ENCODE measurements around the gene CPM. TPM values are rescaled to one million over a fixed set of nuclear protein-coding genes. Genes with fewer than 3 reads are reported as not detected.

CPM gene
- total and polyA plus RNA-seq, 3 experiments from 2014 or later = 0.26 to 1.9 (median 1.6) TPM

DNA sequence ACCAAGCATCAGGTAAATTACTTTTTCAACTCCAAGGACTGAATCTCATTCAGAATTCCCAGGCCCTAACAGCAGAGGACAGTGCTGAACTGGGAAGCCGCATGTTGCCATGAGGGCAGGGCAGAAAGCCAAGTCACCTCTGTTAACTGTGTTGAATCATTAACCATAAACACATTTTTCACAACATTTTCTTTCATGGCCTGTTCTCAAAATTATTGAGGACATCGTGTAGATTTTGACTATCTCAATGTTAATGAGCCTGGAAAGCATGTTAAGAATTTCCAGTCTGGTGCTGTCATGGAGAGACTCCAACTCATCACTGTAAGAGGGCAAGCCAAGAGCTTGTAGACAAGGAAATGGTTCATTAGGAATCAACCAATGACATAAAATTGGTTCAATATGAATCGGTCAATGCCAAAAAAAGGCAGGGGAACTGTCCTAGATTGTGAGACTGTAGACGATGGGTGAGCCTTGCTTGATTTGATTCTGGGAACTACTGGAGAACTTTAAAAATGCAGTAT is 33.7 kb downstream of the CPM start:
- Histone ChIP-seq H3K36me3 (ENCODE audit: insufficient read depth, low read length) (no peaks in the 10 kb centered on the region), H3K9me3 (ENCODE audit: low read length) (no peaks in the 10 kb centered on the region), H3K27ac (ENCODE audit: low read depth, low read length) (no peak overlapping the region), H3K4me3 (ENCODE audit: low read length) (no peak overlapping the region), H3K27me3 (ENCODE audit: insufficient read depth, low read length, poor library complexity, severe bottlenecking) (no peaks in the 10 kb centered on the region), H3K4me1 (ENCODE audit: insufficient read depth, low read length) (no peaks in the 10 kb centered on the region)
- H3K4me1 Mint-ChIP-seq = no peaks in the 10 kb centered on the region
- H3K9me3 Mint-ChIP-seq = no peaks in the 10 kb centered on the region
- no peak for DNase-seq
- CTCF ChIA-PET = no interaction called here
- peaks cover 8 to 28% of the 10 kb centered on the region in 2 donors for H3K27me3 Mint-ChIP-seq
- H3K4me3 Mint-ChIP-seq = no peak overlapping the region
- POLR2A ChIA-PET = no interaction called here
- H3K27ac Mint-ChIP-seq = no peak overlapping the region
- H3K36me3 Mint-ChIP-seq = no peaks in the 10 kb centered on the region

DNA sequence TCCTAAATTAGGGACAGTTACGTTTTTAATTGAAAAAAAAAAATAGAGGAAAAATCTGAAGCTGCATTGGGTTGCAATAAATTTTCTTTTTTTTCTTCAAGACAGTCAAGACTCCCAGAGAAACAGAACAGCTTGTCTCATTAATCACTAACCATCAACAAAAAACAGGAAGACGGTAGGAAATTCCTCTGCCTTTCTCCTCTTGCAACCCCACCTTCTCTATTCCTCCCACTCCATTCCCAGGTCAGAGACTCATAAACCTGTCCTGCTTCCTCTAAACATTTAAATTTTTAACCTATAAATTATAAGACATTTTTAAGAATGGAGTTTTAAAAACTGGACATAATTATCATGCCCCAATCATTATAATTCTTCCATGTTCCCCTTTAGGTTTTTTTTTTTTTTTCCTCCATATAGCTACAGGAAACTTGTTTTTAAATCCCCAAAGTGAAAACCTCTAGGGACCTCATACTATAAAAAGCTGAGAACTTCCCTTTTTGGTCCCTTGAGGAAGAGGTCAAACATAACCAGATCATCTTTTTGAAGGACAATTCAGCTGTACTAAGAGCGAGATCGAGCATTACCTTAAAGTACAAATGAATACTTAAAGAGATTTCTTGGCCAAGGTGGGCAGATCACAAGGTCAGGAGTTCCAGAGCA is 36.0 kb downstream of the CPM start:
- no peak for DNase-seq
- Mint-ChIP-seq H3K9me3 (no peaks in the 10 kb centered on the region), H3K27me3 (peaks cover 12 to 34% of the 10 kb centered on the region in 2 donors), H3K4me1 (peaks cover 1 to 4% (median 3%) of the 10 kb centered on the region in 3 donors), H3K27ac (no peak overlapping the region), H3K4me3 (no peak overlapping the region), H3K36me3 (no peaks in the 10 kb centered on the region)
- CTCF ChIA-PET = interaction anchor here (0.8 kb wide), 1 partner anchor 14 kb away, joined by 3 read pairs; no protein-coding TSS in a partner anchor
- POLR2A ChIA-PET = no interaction called here
- Histone ChIP-seq H3K4me3 (ENCODE audit: low read length) (no peak overlapping the region), H3K27me3 (ENCODE audit: insufficient read depth, low read length, poor library complexity, severe bottlenecking) (no peaks in the 10 kb centered on the region), H3K9me3 (ENCODE audit: low read length) (no peaks in the 10 kb centered on the region), H3K4me1 (ENCODE audit: insufficient read depth, low read length) (no peaks in the 10 kb centered on the region), H3K27ac (ENCODE audit: low read depth, low read length) (no peak overlapping the region), H3K36me3 (ENCODE audit: insufficient read depth, low read length) (no peaks in the 10 kb centered on the region)

DNA sequence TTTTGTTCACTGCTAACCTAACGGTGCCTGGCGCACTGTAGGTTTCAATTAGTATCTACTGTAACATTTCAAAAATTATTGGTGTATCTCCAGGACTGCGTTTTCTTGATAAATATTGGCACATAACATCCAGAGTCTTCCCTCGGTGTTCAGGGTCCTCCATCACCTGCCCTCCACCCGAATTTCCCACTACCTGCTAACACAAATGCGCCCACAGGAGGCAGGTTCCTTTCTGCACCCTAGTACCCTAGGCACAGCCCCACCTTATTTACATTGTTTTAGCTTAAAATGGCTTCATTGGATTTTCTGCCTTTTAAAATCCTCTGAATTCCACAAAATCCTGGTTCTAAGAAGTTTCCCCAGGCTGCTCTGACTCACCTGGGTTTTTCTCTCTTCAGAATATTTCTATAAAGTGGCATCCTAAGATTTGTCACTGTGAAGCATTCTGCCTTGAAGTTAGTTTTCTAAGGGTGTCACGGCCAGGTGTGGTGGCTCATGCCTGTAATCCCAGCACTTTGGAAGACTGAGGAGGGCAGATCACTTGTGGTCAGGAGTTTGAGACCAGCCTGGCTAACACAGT is 38.6 kb downstream of the CPM start:
- peaks cover 13 to 32% of the 10 kb centered on the region in 2 donors for H3K27me3 Mint-ChIP-seq
- H3K36me3 Mint-ChIP-seq = no peaks in the 10 kb centered on the region
- Histone ChIP-seq H3K27ac (ENCODE audit: low read depth, low read length) (no peak overlapping the region), H3K4me1 (ENCODE audit: insufficient read depth, low read length) (no peaks in the 10 kb centered on the region), H3K27me3 (ENCODE audit: insufficient read depth, low read length, poor library complexity, severe bottlenecking) (no peaks in the 10 kb centered on the region), H3K9me3 (ENCODE audit: low read length) (no peaks in the 10 kb centered on the region), H3K36me3 (ENCODE audit: insufficient read depth, low read length) (no peaks in the 10 kb centered on the region), H3K4me3 (ENCODE audit: low read length) (no peak overlapping the region)
- CTCF ChIA-PET = no interaction called here
- POLR2A ChIA-PET = no interaction called here
- no peak overlapping the region for H3K27ac Mint-ChIP-seq
- H3K4me1 Mint-ChIP-seq = peaks cover 7 to 16% (median 7%) of the 10 kb centered on the region in 3 donors
- no peak for DNase-seq
- no peak overlapping the region for H3K4me3 Mint-ChIP-seq
- no peaks in the 10 kb centered on the region for H3K9me3 Mint-ChIP-seq

DNA sequence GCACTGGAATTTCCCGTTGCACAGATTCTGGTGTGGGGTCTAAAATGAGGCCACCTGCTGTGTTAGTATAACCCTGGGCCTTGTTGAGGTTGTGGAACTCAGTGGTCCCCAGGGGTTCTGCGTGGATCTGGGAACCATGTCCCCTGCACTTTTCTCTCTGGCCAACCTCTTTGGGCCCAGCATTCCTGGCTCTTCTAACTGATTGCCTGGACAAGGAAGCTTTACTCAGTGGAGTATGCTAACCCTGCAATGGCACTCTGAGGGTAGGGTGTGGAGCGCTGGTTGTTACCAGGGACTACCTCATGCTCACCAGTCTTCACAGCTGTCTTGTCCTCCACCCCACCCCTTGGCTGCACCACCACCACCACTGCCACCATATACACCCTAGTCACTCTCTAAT is 39.2 kb downstream of the CPM start:
- Mint-ChIP-seq H3K9me3 (no peaks in the 10 kb centered on the region), H3K36me3 (no peaks in the 10 kb centered on the region), H3K27me3 (peaks cover 13 to 30% of the 10 kb centered on the region in 2 donors), H3K4me1 (peaks cover 7 to 16% (median 7%) of the 10 kb centered on the region in 3 donors), H3K27ac (no peak overlapping the region), H3K4me3 (no peak overlapping the region)
- POLR2A ChIA-PET = no interaction called here
- no peaks in the 10 kb centered on the region for H3K9me3 ChIP-seq (ENCODE audit: low read length)
- CTCF ChIA-PET = no interaction called here
- no peak for DNase-seq
- no peak overlapping the region for H3K4me3 ChIP-seq (ENCODE audit: low read length)
- H3K27me3 ChIP-seq (ENCODE audit: insufficient read depth, low read length, poor library complexity, severe bottlenecking) = no peaks in the 10 kb centered on the region
- H3K27ac ChIP-seq (ENCODE audit: low read depth, low read length) = no peak overlapping the region
- no peaks in the 10 kb centered on the region for H3K4me1 ChIP-seq (ENCODE audit: insufficient read depth, low read length)
- no peaks in the 10 kb centered on the region for H3K36me3 ChIP-seq (ENCODE audit: insufficient read depth, low read length)

DNA sequence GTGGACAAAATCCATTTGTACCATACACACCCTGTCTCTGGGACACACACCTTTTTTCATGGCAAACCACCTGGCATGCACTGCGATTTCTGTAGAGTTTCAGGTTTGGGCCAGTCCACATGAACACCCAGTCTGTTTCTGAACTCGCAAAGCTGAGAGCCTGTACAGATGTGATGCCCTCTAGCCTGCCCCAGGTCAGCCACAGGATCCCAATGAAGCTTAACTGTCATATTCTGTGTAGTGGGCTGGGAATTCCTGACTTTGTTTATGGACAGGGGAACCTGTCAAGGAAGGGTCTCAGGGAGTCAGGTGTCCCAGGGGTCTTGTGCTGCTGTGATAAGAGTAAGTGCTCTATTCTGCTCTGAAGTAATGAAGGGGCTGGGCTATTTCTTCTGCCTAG is 39.8 kb downstream of the CPM start:
- H3K27ac ChIP-seq (ENCODE audit: low read depth, low read length) = no peak overlapping the region
- no peaks in the 10 kb centered on the region for H3K4me1 ChIP-seq (ENCODE audit: insufficient read depth, low read length)
- Mint-ChIP-seq H3K27ac (no peak overlapping the region), H3K9me3 (no peaks in the 10 kb centered on the region), H3K36me3 (no peaks in the 10 kb centered on the region), H3K27me3 (peaks cover 13 to 30% of the 10 kb centered on the region in 2 donors), H3K4me3 (no peak overlapping the region), H3K4me1 (peaks cover 7 to 16% (median 7%) of the 10 kb centered on the region in 3 donors)
- H3K4me3 ChIP-seq (ENCODE audit: low read length) = no peak overlapping the region
- H3K9me3 ChIP-seq (ENCODE audit: low read length) = no peaks in the 10 kb centered on the region
- POLR2A ChIA-PET = no interaction called here
- no peak for DNase-seq
- CTCF ChIA-PET = no interaction called here
- no peaks in the 10 kb centered on the region for H3K27me3 ChIP-seq (ENCODE audit: insufficient read depth, low read length, poor library complexity, severe bottlenecking)
- H3K36me3 ChIP-seq (ENCODE audit: insufficient read depth, low read length) = no peaks in the 10 kb centered on the region

DNA sequence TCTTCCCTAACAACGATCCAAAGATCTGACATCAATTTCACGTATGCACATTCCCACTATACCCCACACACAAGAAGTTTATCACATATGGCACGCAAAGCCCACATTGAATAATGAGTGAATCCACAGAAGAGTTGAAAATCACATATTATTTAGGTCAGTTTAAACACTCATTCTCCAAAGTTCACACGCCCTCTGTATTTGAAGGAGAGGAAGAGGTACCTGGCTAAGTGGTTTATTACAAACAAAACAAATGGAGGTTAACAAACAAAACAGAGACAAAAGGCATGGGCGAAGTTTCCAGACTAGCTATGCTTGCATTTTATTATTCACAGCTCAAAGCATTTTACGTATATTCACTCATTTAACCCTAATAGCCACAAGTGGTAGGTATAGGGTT is 41.8 kb downstream of the CPM start:
- peaks cover 9 to 20% of the 10 kb centered on the region in 2 donors for H3K27me3 Mint-ChIP-seq
- H3K27me3 ChIP-seq (ENCODE audit: insufficient read depth, low read length, poor library complexity, severe bottlenecking) = no peaks in the 10 kb centered on the region
- ChIA-PET POLR2A (no interaction called here), CTCF (no interaction called here)
- no peak overlapping the region for H3K4me3 Mint-ChIP-seq
- no peaks in the 10 kb centered on the region for H3K4me1 ChIP-seq (ENCODE audit: insufficient read depth, low read length)
- H3K4me1 Mint-ChIP-seq = peaks cover 7 to 16% (median 7%) of the 10 kb centered on the region in 3 donors
- H3K36me3 Mint-ChIP-seq = no peaks in the 10 kb centered on the region
- H3K36me3 ChIP-seq (ENCODE audit: insufficient read depth, low read length) = no peaks in the 10 kb centered on the region
- no peak overlapping the region for H3K27ac Mint-ChIP-seq
- no peak overlapping the region for H3K4me3 ChIP-seq (ENCODE audit: low read length)
- no peaks in the 10 kb centered on the region for H3K9me3 Mint-ChIP-seq
- no peak overlapping the region for H3K27ac ChIP-seq (ENCODE audit: low read depth, low read length)
- DNase-seq = no peak
- H3K9me3 ChIP-seq (ENCODE audit: low read length) = no peaks in the 10 kb centered on the region

DNA sequence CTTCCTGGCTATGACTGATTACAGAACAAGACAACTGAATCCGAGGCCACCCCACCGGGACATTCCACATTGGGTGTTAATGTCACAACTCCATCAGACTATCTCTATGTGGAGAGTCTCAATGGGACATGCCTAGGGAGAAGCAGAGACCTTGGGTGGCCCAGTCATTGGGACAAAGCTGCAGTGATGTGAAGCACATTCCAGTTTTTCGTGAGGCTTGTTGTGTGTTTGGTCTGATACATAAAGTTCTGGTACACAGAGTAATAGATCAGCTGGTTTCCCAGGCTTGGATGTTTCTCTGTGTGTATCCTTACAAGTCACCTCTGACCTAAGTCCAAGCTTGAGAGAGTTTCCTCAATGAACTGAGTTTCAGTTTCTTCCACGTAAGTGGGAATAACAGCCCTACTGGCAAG is 42.3 kb downstream of the CPM start:
- Histone ChIP-seq H3K4me1 (ENCODE audit: insufficient read depth, low read length) (no peaks in the 10 kb centered on the region), H3K27ac (ENCODE audit: low read depth, low read length) (no peak overlapping the region), H3K27me3 (ENCODE audit: insufficient read depth, low read length, poor library complexity, severe bottlenecking) (no peaks in the 10 kb centered on the region), H3K4me3 (ENCODE audit: low read length) (no peak overlapping the region), H3K9me3 (ENCODE audit: low read length) (no peaks in the 10 kb centered on the region), H3K36me3 (ENCODE audit: insufficient read depth, low read length) (no peaks in the 10 kb centered on the region)
- H3K27me3 Mint-ChIP-seq = peaks cover 5 to 16% of the 10 kb centered on the region in 2 donors
- peaks cover 7 to 16% (median 7%) of the 10 kb centered on the region in 3 donors for H3K4me1 Mint-ChIP-seq
- POLR2A ChIA-PET = no interaction called here
- CTCF ChIA-PET = no interaction called here
- no peak for DNase-seq
- no peaks in the 10 kb centered on the region for H3K36me3 Mint-ChIP-seq
- no peak overlapping the region for H3K4me3 Mint-ChIP-seq
- no peaks in the 10 kb centered on the region for H3K9me3 Mint-ChIP-seq
- H3K27ac Mint-ChIP-seq = no peak overlapping the region

DNA sequence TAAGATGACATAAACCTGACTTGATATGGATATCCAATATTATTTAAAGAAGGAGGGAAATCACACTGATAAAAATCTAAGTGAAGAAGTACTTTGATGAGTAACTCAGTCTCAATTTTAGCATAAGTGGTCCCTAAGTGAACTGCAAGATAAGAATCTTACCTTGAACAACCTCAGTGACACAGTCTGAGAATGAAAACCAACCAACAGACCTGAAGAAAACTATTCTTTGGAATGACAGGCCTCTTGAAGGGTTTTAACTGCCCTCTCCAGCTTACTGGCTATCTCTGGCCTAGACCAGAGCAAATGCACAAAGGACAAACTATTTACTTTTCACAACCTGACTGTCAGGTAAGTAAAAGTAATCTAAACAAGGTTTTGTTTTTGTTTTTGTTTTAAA is 44.7 kb downstream of the CPM start:
- no peak overlapping the region for H3K4me3 Mint-ChIP-seq
- H3K9me3 Mint-ChIP-seq = no peaks in the 10 kb centered on the region
- Histone ChIP-seq H3K27me3 (ENCODE audit: insufficient read depth, low read length, poor library complexity, severe bottlenecking) (no peaks in the 10 kb centered on the region), H3K4me3 (ENCODE audit: low read length) (no peak overlapping the region), H3K4me1 (ENCODE audit: insufficient read depth, low read length) (no peaks in the 10 kb centered on the region), H3K27ac (ENCODE audit: low read depth, low read length) (no peak overlapping the region), H3K36me3 (ENCODE audit: insufficient read depth, low read length) (no peaks in the 10 kb centered on the region), H3K9me3 (ENCODE audit: low read length) (no peaks in the 10 kb centered on the region)
- peaks cover 4 to 9% of the 10 kb centered on the region in 2 donors for H3K27me3 Mint-ChIP-seq
- ChIA-PET CTCF (no interaction called here), POLR2A (no interaction called here)
- H3K4me1 Mint-ChIP-seq = peaks cover 7 to 16% (median 7%) of the 10 kb centered on the region in 3 donors
- DNase-seq = no peak
- no peaks in the 10 kb centered on the region for H3K36me3 Mint-ChIP-seq
- no peak overlapping the region for H3K27ac Mint-ChIP-seq
